GM18505 (cell line): Measurements from ENCODE around the gene GPI.

Source experiments
- ATAC-seq: cut with Tn5 transposase; IDR thresholded peaks from one replicate; pipeline ENCODE4 v1.9.1; 2021; ENCODE audit not compliant: unreplicated experiment
- POLR2A ChIP-seq: IDR thresholded peaks from 4 replicates; pipeline ENCODE4 v1.6.1; 2011; ENCODE audit warnings: borderline replicate concordance; ENCODE audit not compliant: insufficient read depth, insufficient read length; ENCODE audit errors: extremely low read depth

The GPI gene

DNA sequence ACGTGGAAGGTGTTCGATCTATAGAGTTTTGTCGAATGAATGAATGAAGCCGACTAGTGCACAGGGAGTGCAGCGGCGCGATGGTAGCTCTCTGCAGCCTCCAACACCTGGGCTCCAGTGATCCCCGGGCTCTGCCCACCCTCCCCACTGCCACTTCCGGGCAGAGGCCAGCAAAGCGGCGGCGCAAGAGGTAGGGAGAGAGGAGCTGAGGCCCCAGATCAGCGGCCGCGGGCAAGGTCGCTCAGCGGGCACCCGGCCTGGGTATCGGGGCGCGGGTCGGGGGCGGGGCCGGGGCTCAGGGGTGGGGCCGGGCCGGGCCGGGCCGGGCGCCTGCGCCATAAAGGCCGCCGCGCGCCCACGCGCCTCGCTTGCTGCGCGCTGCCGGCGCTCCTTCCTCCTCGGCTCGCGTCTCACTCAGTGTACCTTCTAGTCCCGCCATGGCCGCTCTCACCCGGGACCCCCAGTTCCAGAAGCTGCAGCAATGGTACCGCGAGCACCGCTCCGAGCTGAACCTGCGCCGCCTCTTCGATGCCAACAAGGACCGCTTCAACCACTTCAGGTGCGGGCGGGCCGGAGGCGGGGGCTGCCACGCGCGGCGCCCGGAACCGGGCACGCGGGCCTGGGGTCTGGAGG is at the start of gene GPI:
GPI (plus strand) TSS at position 367 of the 633 bp plus-strand sequence; CDS start at position 438, 71 bp downstream.
- TF ChIP-seq POLR2A, result peak; percentile 91
- ATAC-seq, result peak; percentile 60

DNA sequence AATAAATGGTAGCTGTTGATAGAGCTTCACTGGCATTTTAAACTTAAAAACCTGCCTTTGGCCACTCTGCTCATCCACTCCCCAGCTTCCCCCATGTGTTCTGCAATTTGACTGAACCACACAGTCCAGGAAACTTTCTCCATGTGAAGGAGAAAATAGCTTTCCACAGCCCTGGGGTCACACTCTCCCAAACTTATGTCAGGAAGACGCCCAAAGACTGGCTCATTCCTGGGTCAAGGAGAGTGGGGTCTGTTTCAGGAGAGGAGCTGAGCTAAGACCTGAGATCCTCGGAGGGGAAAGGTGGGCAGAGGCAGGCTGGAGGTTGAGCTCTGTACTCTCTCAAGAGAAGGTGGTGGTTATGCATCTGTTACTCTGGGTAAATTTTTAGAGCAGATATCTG is 48.7 kb upstream of the GPI start:
- ATAC-seq, result no peak
- no peak for TF ChIP-seq POLR2A

DNA sequence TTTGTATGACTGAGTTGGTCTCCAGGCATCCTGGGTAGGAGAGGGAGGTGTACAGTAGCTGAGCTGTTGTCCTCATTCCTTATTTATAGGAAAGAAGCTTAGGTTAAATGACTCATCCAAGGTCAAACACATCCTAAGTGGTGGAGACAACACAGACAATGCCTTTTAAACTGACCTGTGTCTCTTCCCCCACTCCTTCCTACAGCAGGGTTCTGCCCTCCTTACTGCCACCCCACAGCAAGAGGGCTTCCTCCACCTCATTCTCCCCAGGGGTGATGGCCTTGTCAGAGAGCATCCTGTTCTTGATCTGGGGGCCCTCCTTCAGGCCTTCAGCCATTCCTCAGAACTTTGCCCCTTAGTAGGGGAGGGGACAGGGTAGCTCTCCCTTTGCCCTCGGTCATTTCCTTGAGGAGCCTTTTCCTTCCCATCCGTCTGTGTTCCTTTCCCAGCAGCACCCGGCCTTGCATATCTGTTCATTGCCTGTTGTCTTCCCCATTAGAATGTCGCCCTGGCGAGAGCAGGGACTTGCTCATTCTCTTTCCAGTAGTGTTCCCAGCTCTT is 48.2 kb upstream of the GPI start:
- no peak for TF ChIP-seq POLR2A
- ATAC-seq, result no peak

GRCh38 chr19:34317311-34317927 is 47.6 kb upstream of the GPI start:
- ATAC-seq, result no peak

GRCh38 chr19:34319230-34319585 is 45.8 kb upstream of the GPI start:
- no peak for TF ChIP-seq POLR2A
- ATAC-seq, result no peak

More at GRCh38 chr19:34317311-34317927, 47.6 kb upstream of the GPI start:
- TF ChIP-seq POLR2A, result no peak

DNA sequence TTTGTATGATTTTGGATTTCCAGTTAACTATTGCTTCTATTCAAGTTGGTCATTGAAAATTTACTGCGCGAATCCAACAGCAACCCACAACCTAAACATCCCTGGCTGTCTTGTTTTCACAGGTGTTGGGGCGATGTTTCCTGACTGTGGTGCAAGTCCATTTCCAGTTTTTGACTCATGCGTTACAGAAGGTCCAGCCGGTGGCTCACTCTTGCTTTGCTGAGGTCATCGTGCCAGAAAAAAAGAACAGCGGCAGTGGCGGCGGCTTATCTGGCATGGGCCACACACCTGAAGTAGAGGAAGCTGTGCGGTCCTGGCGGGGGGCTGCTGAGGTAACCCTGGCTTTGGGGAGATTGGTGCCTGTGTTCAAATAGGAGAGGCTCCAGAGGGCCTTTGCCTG is 45.2 kb upstream of the GPI start:
- TF ChIP-seq POLR2A, result no peak
- no peak for ATAC-seq

GRCh38 chr19:34320277-34320676 is 44.7 kb upstream of the GPI start:
- TF ChIP-seq POLR2A, result no peak
- no peak for ATAC-seq

- no peak for TF ChIP-seq POLR2A
- ATAC-seq, result no peak
Measured at GRCh38 chr19:34321735-34322134, 43.3 kb upstream of the GPI start.

DNA sequence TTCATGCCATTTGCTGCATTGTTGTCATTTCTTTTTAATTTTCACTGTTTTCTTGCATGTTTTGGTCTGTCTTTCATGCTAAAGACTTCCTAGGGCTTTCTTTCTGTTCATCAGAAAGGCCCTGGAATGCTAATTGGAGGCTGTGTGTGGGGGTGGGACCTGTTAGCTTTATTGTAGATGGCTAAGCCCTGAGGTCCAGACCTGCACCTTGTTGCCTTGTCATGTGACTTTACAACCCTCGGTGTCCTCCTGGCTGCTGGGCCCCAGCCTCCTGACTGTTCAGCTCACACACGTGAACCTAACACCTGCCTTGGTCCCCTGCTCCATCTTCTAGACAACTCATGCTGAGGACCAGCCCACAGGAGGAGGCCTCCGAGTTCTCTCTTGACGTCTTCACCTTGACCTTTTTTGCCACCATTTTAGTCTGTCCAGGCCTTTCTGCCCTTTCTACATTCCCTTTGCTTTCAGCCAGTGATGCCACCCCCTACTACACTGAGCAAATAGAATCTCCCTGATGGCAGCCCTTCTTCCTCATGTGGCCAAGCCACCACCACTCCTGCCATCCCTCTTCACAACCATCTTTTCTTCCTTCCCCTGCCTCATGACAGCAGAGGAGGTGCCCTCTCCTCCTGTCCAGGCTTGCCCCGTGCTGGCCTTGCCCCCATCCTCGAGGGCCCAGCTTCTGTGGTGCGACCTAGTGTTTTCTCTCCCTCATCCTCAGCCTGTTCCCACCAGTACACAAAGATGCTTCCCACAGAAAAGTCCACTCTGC is 41.4 kb upstream of the GPI start:
- ATAC-seq, result no peak
- no peak for TF ChIP-seq POLR2A

- TF ChIP-seq POLR2A, result no peak
- ATAC-seq, result no peak
Measured at GRCh38 chr19:34324320-34324719, 40.7 kb upstream of the GPI start.

DNA sequence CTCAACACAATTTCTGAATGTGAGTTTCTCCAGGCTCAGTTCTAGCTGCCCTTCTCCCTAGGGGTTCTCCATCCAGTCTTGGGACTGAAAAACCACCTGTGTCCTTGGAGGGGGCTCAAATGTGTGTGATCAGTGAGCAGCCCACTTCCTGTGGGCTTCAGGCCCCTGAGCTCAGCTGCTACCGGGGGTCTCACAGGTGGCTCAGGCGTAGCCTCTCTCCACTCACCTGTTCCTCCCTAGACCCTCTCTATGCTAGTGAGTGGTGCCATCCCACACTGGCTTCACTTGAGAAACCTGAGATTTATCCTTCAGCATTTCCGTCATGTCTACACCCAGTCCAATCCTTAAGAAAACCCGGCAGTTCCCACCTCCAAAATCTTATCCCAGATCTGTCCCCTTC is 39.8 kb upstream of the GPI start:
- ATAC-seq, result no peak
- no peak for TF ChIP-seq POLR2A

- TF ChIP-seq POLR2A, result no peak
- ATAC-seq, result no peak
Measured at GRCh38 chr19:34325981-34326787, 38.8 kb upstream of the GPI start.

DNA sequence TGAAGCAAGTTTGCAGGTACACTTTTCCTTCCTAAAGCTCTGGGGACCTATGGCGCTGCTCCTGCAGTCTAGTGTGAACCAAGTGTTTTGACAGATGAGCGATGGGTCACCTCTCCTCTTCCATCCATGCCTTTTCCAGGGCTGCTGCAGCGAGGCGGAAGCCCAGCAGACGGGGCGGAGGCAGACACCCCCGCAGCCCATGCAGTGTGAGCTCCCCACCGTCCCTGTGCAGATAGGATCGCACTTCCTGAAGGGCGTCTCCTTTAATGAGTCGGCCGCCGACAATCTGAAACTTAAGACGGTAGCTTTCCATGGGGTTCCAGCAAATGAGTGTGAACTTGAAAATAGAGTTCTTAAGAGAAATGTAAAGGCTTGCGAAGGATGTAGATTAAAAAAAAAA is 37.1 kb upstream of the GPI start:
- ATAC-seq, result no peak
- TF ChIP-seq POLR2A, result no peak
